Effector memory CD4-positive, alpha-beta T cell (primary cell): Measurements from ENCODE around the gene KNTC1.
A peak's percentile ranks its signal among the peaks of the same experiment; 100 is the strongest.
"Not testable (repeated sequence)": the region's sequence is repeated elsewhere in the genome, so short reads cannot be mapped to it uniquely, and the experiment has no call there.

ENCODE experiments used
- DNase-seq, 3 donors: peaks; one replicate each; pipeline ENCODE4 v3.0.0-alpha.2; 2020
- H3K27ac ChIP-seq: 2 replicates; pipeline ENCODE4 v1.7.0; 2013; ENCODE audit warnings: mild to moderate bottlenecking, low read length, moderate library complexity; ENCODE audit not compliant: insufficient read depth, poor library complexity, severe bottlenecking
- H3K27me3 ChIP-seq: replicated peaks from 2 replicates; pipeline ENCODE4 v1.7.0; 2013; ENCODE audit warnings: mild to moderate bottlenecking, low read length; ENCODE audit not compliant: insufficient read depth, control insufficient read depth, poor library complexity, severe bottlenecking
- H3K36me3 ChIP-seq: 2 replicates; pipeline ENCODE4 v1.7.0; 2013; ENCODE audit warnings: mild to moderate bottlenecking, low read length, moderate library complexity; ENCODE audit not compliant: control insufficient read depth, insufficient read depth
- H3K4me1 ChIP-seq: 2 replicates; pipeline ENCODE4 v1.7.0; 2013; ENCODE audit warnings: low read length, mild to moderate bottlenecking; ENCODE audit not compliant: control insufficient read depth, insufficient read depth, poor library complexity, severe bottlenecking
- H3K4me3 ChIP-seq: 2 replicates; pipeline ENCODE4 v1.7.0; 2013; ENCODE audit warnings: low read length, low read depth, mild to moderate bottlenecking; ENCODE audit not compliant: insufficient read depth, poor library complexity, severe bottlenecking
- H3K9me3 ChIP-seq: 2 replicates; pipeline ENCODE4 v1.7.0; 2013; ENCODE audit warnings: mild to moderate bottlenecking, low read length, moderate library complexity; ENCODE audit not compliant: control insufficient read depth

Gene KNTC1

DNA sequence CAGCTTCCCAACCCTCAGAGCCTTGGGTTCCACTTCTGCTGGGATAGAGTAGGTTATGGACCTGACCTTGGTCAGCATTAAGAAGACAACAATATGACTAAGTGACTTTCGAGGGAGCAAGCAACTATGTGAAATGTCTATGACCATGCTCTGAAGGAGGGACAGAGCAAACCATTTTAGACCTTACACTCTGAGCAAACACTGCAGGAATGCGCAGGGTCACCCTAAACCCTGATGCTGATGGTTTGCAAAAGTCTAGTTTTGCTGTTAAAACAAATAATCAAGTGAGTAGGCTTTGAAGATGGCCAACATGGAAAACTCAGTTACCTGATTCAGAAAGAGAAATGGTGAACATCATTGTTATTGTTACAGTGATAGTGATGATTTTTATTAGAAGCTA lies 35.1 kb upstream of the KNTC1 start:
- Histone ChIP-seq H3K4me1 (no peaks in the 10 kb centered on the region), H3K4me3 (no peak overlapping the region), H3K36me3 (peaks cover 53% of the 10 kb centered on the region), H3K27me3 (no peaks in the 10 kb centered on the region), H3K27ac (no peak overlapping the region), H3K9me3 (no peaks in the 10 kb centered on the region)
- no peak for DNase-seq

DNA sequence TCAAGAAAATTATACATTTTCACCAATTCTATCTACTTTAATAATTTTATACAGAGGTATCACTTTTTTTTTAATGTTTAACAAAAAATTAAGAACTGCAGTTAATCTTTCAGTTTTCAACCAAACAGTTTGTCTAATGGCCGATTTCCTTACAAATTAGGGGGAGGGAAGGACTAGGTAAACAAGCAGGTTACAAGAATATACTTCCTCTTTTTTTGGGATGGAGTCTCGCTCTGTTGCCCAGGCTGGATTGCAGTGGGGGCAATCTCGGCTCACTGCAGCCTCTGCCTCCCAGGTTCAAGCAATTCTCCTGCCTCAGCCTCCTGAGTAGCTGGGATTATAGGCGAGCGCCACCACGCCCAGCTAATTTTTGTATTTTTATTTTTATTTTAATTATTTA lies 33.8 kb upstream of the KNTC1 start:
- DNase-seq, H3K4me3 ChIP-seq, H3K4me1 ChIP-seq, H3K27me3 ChIP-seq, H3K9me3 ChIP-seq, H3K27ac ChIP-seq: not testable (repeated sequence)
- H3K36me3 ChIP-seq = peaks cover 42% of the 10 kb centered on the region

DNA sequence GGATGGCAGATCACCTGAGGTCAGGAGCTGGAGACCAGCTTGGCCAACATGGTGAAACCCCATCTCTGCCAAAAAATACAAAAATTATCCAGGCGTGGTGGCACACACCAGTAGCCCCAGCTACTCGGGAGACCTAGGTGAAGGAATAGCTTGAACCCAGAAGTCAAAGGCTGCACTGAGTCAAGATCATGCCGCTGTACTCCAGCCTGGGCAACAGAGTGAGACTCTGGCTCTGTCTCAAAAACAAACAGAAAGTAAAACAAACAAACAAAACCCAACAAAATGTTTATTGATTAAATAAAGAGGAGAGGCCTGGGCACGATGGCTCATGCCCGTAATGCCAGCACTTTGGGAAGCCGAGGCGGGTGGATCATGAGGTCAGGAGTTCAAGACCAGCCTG lies 31.8 kb upstream of the KNTC1 start:
- no peak for DNase-seq
- peaks cover 7% of the 10 kb centered on the region for H3K4me1 ChIP-seq
- no peaks in the 10 kb centered on the region for H3K9me3 ChIP-seq
- no peaks in the 10 kb centered on the region for H3K27me3 ChIP-seq
- no peak overlapping the region for H3K4me3 ChIP-seq
- H3K27ac ChIP-seq = no peak overlapping the region
- peaks cover 26% of the 10 kb centered on the region for H3K36me3 ChIP-seq

DNA sequence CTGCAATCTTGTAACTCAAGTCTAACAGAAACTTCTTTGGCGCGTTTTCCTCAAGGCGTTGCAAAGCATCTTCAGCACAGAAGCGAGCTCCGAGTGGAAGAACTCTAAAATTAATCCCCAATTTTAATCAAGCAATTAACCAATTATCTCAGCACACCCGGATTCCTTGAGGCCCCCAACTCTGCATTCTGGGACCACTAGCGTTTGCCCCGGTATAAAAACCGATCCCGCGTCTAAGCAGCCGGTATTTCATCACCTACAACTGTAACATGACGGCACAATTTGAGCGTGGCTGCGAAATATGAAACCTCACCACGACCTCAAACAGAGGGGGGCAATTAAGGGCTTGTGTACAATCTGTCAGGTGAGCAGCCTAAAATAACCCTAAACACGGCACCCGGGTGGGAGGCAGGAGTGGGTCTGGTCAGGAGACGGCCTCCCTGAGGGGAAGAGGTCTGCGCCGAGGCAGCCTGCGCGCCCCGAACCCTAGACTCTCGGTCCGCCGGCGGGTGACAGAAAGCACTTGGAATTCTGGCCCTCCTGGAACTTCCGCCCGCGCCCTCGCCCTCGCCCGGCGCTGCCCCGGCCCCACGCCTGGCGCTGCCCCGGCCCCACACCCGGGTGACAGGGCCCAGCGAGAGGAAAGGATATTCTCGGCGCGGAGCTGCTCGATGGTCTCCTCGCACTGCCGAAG lies 26.9 kb upstream of the KNTC1 start:
- peak in 2 of 3 donors; percentile 19 to 22 for DNase-seq
- peaks cover 17% of the 10 kb centered on the region for H3K36me3 ChIP-seq
- peak overlapping the region; percentile 94 for H3K27ac ChIP-seq
- no peaks in the 10 kb centered on the region for H3K9me3 ChIP-seq
- peaks cover 14% of the 10 kb centered on the region for H3K4me1 ChIP-seq
- no peaks in the 10 kb centered on the region for H3K27me3 ChIP-seq
- peak overlapping the region; percentile 85 for H3K4me3 ChIP-seq

DNA sequence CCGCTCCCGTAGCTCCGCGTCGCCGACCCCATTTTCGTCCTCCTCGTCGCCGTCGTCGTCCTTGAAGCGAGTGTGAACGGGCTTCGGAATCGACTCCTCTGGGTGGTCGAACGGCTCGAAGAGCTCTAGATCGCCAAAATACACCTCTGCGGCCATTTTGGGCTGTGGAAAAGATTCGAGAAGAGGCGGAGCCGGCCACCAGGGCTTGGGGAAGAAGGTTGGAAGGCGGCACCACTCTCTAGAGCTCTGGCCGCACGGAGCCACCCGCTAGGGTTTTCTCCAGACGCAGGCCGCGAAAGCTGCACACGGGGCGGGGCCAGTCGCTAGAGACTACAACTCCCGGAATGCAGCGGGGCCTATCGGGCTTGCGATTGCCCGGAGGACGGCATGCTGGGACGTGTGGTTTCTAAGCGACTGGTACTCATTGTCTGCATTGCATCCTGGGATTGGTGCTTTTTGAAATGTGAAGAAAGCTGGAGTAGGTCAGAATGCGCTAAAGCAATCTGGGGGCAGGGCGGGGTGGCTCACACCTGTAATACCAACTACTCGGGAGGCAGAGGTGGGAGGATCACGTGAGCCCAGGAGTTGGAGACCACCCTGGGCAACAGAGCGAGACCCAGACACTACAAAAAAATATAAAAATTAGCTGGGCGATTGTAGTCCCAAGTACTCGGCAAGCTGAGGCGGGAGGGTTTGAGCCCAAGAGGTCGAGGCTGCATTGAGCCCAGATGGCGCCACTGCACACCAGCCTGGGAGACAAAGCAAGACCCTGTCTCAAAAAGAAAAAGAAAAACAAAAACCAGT lies 26.2 kb upstream of the KNTC1 start, which contains the start of gene ZCCHC8:
Gene ZCCHC8, minus strand, starts transcription at position 248 of the 804 bp plus-strand sequence. Its CDS starts 92 bp downstream, at position 156.
- H3K27ac ChIP-seq = peak within 1 kb of the TSS; percentile 94
- DNase-seq = peak; percentile 90 to 95 (median 95)
- H3K4me3 ChIP-seq = peak within 1 kb of the TSS; percentile 85
- peaks cover 22% of the 10 kb centered on the region for H3K36me3 ChIP-seq
- no peaks in the 10 kb centered on the region for H3K9me3 ChIP-seq
- peaks cover 14% of the 10 kb centered on the region for H3K4me1 ChIP-seq
- no peaks in the 10 kb centered on the region for H3K27me3 ChIP-seq

DNA sequence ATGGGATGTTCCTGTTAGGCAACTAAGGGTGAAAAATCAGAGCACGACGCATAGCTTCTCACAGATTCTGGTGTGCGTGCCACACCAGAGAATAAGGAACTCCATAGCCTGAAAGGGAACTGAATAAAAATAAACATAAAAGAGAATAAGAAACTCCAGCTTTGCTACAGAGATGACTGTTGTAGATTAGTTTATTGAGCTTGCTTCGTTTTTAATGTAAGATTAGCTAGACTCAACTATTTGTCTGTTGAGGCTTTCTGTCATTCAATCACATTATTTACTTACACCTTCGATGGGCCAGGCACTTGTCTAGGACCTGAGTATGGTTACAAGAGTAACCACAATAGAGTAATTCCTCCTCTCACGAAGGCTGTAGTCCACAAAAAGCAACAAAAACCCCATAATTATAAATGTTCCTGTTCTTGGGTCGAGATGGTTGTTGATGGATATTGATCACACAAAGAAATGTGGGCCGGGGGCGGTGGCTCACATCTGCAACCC lies 25.5 kb upstream of the KNTC1 start:
- Histone ChIP-seq H3K27ac (peak overlapping the region; percentile 67), H3K36me3 (peaks cover 28% of the 10 kb centered on the region)

DNA sequence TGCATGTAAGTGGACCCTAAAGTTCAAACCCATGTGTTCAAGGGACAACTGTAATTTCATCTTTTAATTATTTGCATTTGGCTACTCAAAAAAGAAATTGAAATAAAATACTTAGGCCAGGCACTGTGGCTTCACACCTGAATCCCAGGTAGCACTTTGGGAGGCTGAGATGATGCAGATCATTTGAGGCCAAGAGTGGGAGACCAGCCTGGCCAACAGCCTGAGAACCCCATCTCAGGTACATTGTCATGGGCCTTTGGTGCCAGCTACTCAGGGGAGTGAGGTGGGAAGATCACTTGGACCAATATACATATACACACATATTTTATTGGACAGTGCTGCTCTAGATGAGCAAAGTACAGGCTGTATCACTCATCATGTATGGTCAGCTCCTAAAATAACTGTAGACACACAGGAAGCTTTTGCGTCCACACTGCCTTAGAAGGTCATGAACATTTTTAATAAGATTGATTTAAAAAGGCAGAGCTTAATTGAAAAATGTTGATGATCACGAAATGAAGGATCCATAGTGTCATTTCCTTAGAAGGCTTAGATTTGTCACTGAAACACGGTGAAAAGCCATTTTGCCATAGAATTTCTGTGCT lies 23.8 kb upstream of the KNTC1 start:
- no peak overlapping the region for H3K4me3 ChIP-seq
- no peak overlapping the region for H3K27ac ChIP-seq
- DNase-seq = no peak
- H3K9me3 ChIP-seq = no peaks in the 10 kb centered on the region
- no peaks in the 10 kb centered on the region for H3K27me3 ChIP-seq
- H3K36me3 ChIP-seq = peaks cover 45% of the 10 kb centered on the region
- peaks cover 9% of the 10 kb centered on the region for H3K4me1 ChIP-seq

More for the DNA sequence above, 25.5 kb upstream of the KNTC1 start:
- Histone ChIP-seq H3K9me3 (no peaks in the 10 kb centered on the region), H3K4me1 (peaks cover 14% of the 10 kb centered on the region), H3K27me3 (no peaks in the 10 kb centered on the region), H3K4me3 (peak overlapping the region; percentile 39)
- DNase-seq = no peak

DNA sequence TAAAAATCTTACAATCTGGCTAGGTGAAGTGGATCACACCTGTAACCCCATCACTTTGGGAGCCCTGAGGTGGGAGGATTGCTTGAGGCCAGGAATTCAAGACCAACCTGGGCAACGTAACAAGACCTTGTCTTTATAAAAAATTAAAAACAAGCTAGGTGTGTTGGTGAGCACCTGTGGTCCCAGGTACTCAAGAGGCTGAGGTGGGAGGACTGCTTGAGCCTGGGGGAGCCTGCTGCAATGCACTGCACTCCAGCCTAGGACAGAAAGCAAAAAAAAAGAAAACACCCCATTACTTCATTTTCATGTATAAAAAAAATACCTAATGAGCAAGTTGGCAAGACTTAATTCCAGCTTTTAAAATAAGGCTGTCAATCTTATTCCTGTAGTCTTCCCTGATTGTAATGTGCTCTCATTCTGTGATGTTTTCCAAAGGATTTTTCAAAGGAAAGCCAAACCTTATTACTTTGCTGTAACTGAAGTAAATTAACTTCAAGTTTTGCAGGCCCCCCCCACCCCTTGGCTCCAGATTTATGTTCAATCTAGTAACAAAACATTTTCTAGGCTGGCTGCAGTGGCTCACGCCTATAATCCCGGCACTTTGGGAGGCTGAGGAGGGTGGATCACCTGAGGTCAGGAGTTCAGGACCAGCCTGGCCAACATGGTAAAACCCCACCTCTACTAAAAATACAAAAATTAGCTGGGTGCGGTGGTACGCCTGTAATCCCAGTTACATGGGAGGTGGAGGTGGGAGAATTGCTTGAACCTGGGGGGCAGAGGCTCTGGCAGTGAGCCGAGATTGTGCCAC lies 23.1 kb upstream of the KNTC1 start:
- no peak for DNase-seq
- Histone ChIP-seq H3K4me3 (no peak overlapping the region), H3K9me3 (no peaks in the 10 kb centered on the region), H3K27ac (no peak overlapping the region), H3K36me3 (peaks cover 52% of the 10 kb centered on the region), H3K27me3 (no peaks in the 10 kb centered on the region), H3K4me1 (peaks cover 7% of the 10 kb centered on the region)

DNA sequence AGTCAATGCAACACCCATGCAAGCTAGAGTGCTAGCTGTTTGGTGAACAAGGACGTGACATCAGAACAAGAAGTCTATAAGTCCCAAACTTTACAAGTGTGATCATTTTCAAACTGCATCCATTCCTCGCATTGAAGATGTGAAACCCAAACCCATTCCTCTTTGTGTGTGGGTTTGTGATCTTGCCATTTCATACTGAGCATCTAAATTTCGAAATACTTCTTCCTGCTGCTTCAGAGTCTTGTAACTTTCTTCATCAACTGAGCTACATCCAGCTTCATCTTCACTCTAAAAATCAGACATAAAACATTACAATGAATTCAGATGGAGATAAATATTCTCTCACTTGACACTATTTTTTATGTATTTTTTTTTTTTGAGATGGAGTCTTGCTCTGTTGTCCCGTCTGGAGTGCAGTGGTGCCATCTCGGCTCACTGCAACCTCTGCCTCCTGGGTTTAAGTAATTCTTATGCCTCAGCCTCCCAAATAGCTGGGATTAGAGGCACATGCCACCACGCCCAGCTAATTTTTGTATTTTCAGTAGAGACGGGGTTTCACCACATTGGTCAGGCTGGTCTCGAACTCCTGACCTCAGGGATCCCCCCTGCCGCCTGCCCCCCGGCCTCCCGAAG lies 21.5 kb upstream of the KNTC1 start:
- Histone ChIP-seq H3K36me3 (peaks cover 66% of the 10 kb centered on the region), H3K4me3 (no peak overlapping the region), H3K27me3 (no peaks in the 10 kb centered on the region), H3K27ac (no peak overlapping the region), H3K9me3 (no peaks in the 10 kb centered on the region), H3K4me1 (peaks cover 7% of the 10 kb centered on the region)
- DNase-seq = no peak
